ENCODE measurements around the gene C1QTNF3.
"Not testable (repeated sequence)": the region's sequence is repeated elsewhere in the genome, so short reads cannot be mapped to it uniquely, and the experiment has no call there.

Gene C1QTNF3

DNA sequence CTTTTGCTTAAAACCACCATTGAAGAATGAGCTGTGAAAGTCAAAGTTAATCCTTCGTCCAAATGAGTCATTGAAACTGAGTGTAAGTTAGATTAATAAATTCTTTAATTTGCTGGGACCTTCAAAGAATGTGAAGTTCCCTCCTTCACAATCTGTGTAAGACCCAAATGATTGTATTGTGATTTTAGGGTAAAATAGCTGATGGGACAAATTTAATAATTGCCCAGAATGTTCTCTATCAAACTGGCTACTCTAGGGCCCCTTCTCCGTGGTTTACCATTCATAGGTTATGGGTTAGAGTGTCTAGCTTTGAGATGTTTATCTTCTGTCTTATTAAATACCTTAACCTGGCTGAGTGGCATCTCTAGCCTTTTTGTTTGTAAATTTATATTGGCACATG is 11.9 kb downstream of the C1QTNF3 start:
- TF ChIP-seq, protein P1, sequence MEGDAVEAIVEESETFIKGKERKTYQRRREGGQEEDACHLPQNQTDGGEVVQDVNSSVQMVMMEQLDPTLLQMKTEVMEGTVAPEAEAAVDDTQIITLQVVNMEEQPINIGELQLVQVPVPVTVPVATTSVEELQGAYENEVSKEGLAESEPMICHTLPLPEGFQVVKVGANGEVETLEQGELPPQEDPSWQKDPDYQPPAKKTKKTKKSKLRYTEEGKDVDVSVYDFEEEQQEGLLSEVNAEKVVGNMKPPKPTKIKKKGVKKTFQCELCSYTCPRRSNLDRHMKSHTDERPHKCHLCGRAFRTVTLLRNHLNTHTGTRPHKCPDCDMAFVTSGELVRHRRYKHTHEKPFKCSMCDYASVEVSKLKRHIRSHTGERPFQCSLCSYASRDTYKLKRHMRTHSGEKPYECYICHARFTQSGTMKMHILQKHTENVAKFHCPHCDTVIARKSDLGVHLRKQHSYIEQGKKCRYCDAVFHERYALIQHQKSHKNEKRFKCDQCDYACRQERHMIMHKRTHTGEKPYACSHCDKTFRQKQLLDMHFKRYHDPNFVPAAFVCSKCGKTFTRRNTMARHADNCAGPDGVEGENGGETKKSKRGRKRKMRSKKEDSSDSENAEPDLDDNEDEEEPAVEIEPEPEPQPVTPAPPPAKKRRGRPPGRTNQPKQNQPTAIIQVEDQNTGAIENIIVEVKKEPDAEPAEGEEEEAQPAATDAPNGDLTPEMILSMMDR (IDR thresholded peaks at IDR 0.05; ENCODE audit: control extremely low read depth, extremely low read depth, low read depth, missing control alignments) = no peak
- no peak for DNase-seq (ENCODE audit: extremely low spot score)
- ChIA-PET CTCF (interaction anchor here (0.8 kb wide), 1 partner anchor 10 kb away, joined by 3 read pairs; no protein-coding TSS in a partner anchor), POLR2A (no interaction called here)

DNA sequence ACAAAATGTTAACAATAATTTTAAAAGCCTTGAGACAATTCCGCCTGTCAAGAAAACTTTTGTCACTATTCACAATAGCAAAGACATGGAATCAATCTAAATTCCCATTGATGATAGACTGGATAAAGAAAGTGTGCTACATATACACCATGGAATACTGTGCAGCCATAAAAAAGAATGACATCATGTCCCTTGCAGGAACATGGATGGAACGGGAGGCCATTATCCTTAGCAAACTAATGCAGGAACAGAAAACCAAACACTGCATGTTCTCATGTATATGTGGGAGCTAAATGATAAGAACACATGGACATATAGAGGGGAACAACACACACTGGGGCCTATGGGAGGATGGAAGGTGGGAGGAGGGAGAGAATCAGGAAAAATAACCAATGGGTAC is 12.4 kb downstream of the C1QTNF3 start:
- CTCF ChIA-PET = interaction anchor here (0.8 kb wide), 1 partner anchor 9 kb away, joined by 3 read pairs; no protein-coding TSS in a partner anchor
- DNase-seq (ENCODE audit: extremely low spot score); POLR2A ChIA-PET: not testable (repeated sequence)

DNA sequence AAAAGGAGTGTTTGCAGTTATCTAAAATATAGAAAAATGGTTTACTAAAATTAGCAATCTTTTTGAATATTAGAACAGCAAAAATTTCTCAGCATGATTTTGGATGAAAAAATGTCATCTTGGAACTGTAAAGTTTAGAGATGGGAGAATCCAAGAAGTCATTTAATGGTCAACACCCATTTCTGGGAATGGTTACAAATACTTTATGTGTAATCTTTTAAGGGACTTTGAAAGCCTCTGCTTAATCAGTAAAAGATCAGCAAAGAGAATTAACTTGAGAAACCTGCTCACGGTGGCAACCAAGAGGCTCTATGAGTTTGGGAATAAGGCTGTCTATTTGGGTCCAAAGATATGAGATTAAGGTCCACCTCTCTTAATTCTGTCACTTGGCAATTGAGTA is 13.0 kb downstream of the C1QTNF3 start:
- POLR2A ChIA-PET = no interaction called here
- no peak for DNase-seq (ENCODE audit: extremely low spot score)
- TF ChIP-seq, protein P1 (IDR thresholded peaks at IDR 0.05; ENCODE audit: control extremely low read depth, extremely low read depth, low read depth, missing control alignments) = no peak
- CTCF ChIA-PET = no interaction called here

DNA sequence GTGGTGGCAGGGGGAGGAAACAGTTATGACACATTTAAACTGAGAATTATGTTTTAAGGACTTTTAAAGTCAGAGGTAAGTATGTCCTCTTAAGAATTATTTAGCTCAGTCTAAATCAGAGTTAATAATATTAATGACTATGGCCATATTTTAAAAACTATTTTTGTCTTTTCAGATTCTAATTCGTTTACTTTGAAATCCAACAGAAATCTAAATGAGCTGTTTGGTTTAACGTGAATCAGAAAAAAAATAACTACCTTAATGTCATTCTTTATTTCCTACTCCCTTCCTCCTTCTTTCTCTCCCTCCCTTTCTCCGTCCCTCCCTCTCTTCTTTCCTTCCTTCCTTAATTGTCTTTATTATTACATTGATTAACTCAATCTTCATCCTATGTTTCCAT is 14.7 kb downstream of the C1QTNF3 start:
- CTCF ChIA-PET = interaction anchor here (0.9 kb wide), 1 partner anchor 11 kb away, joined by 3 read pairs; no protein-coding TSS in a partner anchor
- POLR2A ChIA-PET = no interaction called here
- TF ChIP-seq, protein P1 (IDR thresholded peaks at IDR 0.05; ENCODE audit: control extremely low read depth, extremely low read depth, low read depth, missing control alignments) = no peak
- no peak for DNase-seq (ENCODE audit: extremely low spot score)

DNA sequence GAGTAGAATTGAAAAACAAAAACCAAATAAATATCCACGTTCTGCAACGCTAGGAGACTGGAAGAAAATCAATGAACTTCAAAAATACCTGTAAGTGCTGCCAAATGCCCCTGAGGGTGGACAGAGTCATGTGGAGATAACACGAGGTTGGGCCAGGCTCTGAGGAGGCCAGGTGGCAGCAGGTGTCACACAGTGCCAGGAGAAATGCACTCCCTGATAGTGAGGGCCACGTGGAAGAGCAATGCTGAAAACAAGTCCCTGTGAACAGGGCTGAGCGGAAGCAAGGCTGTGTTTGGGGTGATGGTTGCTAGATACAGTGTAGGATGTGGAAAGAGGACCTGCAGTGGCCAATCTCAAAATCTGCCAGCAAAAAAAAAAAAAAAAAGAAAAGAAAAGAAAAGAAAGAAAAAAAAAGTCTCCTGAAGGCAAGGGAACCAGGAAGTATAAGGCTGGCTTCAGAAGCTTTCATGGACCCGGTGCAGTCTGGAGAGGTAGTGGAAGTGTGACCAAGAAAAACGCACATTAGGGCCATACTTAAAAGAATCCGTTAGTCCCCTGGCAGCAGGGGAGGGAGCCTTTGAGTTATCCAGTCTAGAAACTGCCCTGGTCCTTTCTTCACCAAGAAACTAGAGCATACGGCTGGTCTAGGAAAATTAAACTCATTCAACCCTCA is 16.8 kb downstream of the C1QTNF3 start:
- DNase-seq (ENCODE audit: extremely low spot score) = no peak
- TF ChIP-seq, protein P1 (IDR thresholded peaks at IDR 0.05; ENCODE audit: control extremely low read depth, extremely low read depth, low read depth, missing control alignments) = no peak
- CTCF ChIA-PET = interaction anchor here (1.4 kb wide), 1 partner anchor 29 kb away, joined by 3 read pairs; no protein-coding TSS in a partner anchor
- POLR2A ChIA-PET = no interaction called here

DNA sequence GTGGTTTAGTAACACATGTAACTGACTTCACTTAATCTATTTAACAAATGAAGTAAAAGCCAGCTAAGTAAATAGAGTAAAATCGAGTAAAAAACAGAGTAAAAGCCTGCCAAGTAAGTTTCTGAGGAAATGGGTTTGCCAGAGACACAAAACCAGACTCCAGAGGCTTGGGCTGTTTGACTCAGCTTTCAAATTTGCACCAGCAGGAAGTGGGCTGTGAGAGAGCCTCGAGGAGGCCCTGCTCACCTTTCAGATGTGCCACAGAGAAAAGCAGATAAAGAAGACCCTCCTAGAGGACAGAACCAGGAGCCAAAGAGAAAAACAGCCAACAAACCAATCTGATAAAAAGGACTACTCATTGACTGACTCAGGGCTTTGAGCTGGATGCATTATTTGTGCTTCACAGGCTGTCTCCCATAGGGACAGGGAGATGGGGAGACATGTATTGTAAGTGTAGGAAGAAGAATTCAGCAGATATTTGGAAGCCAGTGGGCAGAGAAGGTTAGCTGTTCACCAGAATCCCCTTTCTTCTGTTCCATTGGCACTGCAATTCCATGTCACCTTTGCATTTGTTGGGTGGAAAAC is 20.8 kb downstream of the C1QTNF3 start:
- DNase-seq (ENCODE audit: extremely low spot score) = peak; percentile 23
- CTCF ChIA-PET = interaction anchor here (1.2 to 2.0 kb wide), 3 partner anchors 9 to 18 kb away, joined by 3 to 5 read pairs (median 3); no protein-coding TSS in a partner anchor
- POLR2A ChIA-PET = no interaction called here
- TF ChIP-seq, protein P1 (IDR thresholded peaks at IDR 0.05; ENCODE audit: control extremely low read depth, extremely low read depth, low read depth, missing control alignments) = no peak

DNA sequence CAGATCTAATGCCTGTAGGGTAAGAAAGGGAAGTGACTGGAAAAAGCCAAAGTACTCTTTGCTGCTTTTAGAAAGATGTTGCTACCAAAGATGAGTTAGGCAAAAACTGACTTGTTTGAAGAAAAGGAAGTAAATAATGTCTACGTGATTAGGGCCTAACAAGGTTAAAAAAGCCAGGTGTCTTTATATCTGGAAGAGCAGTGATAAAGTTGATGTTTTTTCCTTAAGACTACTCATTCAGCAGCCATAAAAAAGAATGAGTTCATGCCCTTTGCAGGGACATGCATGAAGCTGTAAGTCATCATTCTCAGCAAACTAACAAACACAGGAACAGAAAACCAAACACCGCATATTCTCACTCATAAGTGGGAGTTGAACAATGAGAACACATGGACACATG is 21.7 kb downstream of the C1QTNF3 start:
- DNase-seq (ENCODE audit: extremely low spot score) = no peak
- TF ChIP-seq, protein P1 (IDR thresholded peaks at IDR 0.05; ENCODE audit: control extremely low read depth, extremely low read depth, low read depth, missing control alignments) = no peak
- POLR2A ChIA-PET = no interaction called here
- CTCF ChIA-PET = interaction anchor here (1.2 to 1.6 kb wide), 4 partner anchors 9 to 25 kb away, joined by 3 to 5 read pairs (median 4); partner anchors contain the start of gene AMACR

Data from GM10248 (cell line).